Posterior vena cava (tissue), 2 donors: ENCODE results near the gene CFAP20. TPM values are rescaled to one million over a fixed set of nuclear protein-coding genes. Genes with fewer than 3 reads are reported as not detected.
"Not testable (repeated sequence)": the region's sequence is repeated elsewhere in the genome, so short reads cannot be mapped to it uniquely, and the experiment has no call there.

ENCODE experiments used
- DNase-seq: peaks from one replicate; pipeline ENCODE4 v3.0.0-alpha.2; 2020; ENCODE audit warnings: low spot score
- intact Hi-C, 2 donors: fragments of 100-400 bp; cut with DNase I; formaldehyde crosslinking; loops; one replicate each; pipeline versions ENCODE4 v1.14.1 to v1.14.2; 2022 to 2023
- total RNA-seq, 2 donors: library from RNA; stranded (reverse); fragmentation: NEBNext Ultra II Directional; extraction: Animal tissue kit (Norgen Biotek cat#: 25700); gene quantifications; one replicate each; pipeline ENCODE4 v1.2.1, GENCODE V29; 2021
- donor health status: DM: yes; HTN: yes; CAD: no.
- donor health status: DM: yes; HTN: yes; CAD: no.

CFAP20 gene
- total RNA-seq, 2 donors from 2014 or later, result 14.5 to 15.3 TPM

DNA sequence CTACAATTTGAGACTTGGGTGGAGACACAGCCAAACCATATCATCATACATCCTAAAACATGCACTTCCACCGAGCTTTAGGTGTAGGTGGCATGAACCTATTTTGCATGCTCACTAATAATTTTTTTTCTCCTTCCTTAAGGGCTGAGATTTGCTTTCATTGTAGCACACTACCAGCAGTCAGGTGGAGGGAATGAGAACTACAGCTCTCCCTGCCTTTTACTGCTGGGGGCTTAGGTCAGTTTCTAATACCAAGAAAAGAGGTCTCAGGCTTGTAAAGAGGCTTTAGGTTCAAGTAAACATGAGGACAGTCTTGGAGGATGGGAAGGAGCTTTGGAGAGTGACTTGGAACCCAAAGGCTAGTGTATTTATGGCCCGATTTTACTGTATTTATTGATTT is 22.0 kb downstream of the CFAP20 start:
- no peak for DNase-seq
- intact Hi-C loops, result no loop called here

DNA sequence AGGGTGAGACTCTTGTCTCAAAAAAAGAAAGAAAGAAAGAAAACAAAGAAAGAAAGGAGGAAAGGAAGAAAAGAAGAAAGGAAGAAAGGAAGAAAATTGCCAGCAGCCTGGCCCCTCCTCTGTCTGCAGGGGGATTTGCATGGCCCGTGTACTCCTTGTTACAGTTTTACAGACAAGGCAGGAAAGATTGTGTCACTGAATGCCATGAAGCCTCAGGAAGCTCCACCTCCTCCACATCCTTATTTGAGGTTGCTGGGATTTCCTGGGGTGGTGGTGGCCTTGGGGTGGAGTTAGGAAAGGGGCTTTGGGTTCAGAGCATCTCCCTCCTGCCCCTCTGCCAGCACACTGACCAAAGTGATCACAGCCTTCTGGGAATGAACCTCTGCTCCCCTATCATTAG is 23.6 kb downstream of the CFAP20 start:
- intact Hi-C loops, result no loop called here
- no peak for DNase-seq

DNA sequence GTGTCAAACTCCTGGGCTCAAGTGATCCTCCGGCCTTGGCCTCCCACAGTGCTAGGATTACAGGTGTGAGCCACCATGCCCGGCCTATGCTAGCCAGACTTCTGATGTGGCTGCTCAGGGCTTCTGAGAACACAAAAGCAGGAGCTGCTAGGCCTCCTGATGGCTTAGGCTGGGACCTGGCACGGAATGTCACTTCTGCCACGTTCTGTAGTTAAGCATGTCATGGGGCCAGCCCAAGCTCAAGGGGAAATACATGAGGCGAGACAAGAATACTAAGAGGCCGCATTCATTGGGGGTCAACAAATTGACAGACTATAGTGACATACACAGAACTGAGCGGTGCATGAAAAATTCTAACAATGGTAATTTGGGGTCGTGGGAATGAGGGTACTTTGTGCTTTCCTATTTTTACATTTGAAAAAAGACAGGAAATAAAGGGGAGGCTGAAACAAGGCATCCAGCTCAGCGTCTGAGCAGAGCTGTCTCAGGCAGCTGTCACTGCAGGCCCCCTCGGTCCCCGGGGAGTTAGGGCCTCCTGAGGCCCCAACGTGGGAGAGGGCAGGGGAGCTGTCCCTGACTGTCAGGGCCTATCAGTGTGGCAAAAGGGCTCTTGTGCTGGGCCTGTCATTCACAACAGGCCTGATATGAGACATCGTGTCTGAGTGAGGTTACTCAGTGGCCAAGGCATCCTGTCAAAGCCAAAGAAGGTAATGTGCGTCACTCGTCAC is 26.4 kb downstream of the CFAP20 start:
- DNase-seq, result no peak
- intact Hi-C loops, result no loop called here

DNA sequence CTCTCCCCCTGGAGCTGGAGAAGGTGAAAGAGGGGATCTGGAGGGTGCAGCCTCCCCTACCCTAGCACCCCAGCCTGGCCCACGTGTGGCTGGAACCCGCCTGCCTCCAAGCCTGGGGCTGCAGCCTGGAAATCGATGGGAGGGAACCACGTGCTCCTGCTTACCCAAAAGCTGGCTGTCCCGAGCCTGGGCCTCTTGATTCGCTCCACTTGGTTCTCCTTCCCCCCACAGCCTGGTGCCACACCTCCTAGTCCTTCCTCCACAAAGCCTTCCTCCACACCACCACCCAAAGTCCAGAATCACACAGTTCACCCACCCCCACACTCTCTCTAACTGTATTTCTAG is 29.3 kb downstream of the CFAP20 start:
- intact Hi-C loops, result no loop called here

DNA sequence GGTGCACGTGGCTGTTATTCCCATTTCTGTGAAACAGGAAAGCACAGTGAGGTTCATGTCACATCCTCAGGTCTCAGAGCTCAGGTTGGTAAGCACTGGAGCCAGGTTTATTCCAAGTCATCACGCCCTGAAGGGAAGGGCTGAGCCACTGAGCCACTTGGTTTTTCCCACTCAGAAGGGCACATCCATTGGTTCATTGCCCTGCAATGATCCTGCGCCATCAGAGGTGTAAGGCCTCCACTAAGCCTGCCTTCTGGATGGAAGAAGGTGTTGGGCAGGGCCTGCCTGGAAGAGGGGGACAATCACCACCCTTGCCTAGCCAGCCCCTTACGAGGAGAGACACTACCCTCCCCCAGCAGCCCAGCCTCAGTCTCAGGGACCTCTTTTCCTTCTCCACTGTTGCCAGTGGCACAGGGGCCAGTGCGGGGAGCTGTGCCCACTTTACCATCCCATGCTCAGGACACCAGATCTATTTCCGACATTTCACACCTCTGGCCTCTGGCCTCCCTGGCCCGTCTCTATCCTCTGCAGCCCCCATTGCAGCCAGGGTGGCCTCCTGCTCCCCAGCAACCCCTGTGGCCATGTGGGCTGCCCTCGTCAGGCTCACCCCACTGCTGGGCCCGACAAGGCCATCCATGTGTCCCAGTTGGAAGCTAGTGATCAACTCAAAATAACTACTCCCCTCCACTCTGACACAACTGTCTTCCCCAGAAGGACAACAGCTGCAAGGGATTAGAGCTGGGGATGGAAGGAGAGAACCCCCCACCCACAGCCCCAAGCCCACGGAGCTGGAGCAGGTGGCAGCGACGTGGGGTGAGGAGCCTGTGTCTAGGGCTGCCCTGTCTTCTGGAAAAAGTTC is 29.9 kb downstream of the CFAP20 start:
- DNase-seq, result no peak
- intact Hi-C loops, result no loop called here

More for the DNA sequence above, 29.3 kb downstream of the CFAP20 start:
- DNase-seq, result no peak

DNA sequence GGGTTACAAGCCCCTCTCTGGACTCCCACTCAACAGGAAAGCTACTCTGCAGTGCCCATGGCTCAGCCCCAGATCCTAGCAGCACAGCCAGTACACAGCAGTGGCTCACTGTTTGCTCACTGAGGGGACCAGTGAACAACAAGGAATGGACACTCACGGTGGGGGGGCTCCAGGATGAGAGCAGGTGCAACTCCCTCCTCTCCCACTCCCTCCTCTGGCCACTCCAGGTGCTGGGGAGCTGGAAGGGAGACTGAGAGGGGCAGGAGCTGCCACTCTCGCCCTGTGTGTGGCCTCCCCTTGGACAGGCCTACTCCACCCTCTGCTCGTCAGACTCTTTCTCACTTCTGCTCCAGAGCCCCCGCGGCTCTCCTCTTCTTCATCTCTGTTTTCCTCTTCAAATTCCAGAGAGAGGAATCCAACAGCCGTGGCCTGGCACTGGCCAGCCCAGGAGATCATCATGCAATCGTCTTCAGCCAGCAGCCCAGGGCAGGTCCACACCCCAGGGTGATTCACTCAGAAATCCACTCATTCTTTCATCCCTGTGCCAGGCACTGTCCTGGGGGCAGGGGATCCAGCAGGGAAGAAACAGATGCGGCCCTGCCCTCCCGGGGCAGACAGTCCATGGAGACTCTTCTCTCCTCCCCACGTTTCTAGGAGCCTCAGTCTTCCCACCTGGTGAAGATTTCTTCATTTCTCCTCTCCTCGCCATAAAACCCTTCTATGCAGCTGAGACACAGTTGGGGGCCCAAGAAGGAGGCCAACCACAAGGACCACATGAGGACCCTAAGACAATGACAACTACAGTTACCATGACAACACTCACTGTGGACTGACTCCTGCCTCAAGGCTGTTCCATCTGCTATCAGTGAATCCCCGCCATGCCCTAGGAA is 30.7 kb downstream of the CFAP20 start:
- peak; percentile 50 for DNase-seq
- intact Hi-C loops, result no loop called here

DNA sequence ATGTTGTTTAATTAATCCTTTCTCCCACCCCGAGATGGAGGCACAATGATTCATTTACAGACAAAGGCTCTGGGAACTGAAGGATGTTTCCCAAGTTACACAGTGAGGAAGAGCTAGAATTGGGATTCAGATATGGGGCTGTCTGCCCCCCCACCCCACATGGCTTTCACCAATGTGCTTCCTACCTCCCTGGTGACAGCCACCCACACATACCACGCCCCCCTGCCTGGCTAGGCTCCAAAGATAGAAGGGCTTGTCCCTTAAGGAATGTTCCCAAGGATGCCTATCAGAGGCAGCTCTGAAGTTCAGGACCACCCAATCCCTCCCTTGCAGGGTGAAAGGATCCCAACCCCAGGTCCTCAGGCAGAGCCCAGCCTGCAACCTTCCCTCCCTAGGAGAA is 32.9 kb downstream of the CFAP20 start:
- intact Hi-C loops, result no loop called here
- peak; percentile 43 for DNase-seq

DNA sequence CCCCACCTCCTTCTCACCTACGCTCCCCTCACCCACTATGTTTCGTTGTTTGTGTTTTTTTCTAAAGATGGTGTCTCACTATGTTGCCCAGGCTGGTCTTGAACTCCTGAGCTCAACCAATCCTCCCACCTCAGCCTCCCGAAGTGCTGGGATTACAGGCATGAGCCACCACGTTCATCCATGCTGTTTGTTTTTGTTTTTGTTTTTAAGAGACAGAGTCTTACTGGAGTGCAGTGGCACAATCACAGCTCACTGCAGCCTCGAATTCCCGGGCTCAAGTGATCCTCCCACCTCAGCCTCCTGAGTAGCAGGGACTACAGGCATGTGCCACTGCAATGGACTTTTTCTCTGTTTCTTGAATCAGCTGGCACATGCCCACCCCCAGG is 33.6 kb downstream of the CFAP20 start:
- intact Hi-C loops, result not testable (repeated sequence)
- DNase-seq, result peak; percentile 20

DNA sequence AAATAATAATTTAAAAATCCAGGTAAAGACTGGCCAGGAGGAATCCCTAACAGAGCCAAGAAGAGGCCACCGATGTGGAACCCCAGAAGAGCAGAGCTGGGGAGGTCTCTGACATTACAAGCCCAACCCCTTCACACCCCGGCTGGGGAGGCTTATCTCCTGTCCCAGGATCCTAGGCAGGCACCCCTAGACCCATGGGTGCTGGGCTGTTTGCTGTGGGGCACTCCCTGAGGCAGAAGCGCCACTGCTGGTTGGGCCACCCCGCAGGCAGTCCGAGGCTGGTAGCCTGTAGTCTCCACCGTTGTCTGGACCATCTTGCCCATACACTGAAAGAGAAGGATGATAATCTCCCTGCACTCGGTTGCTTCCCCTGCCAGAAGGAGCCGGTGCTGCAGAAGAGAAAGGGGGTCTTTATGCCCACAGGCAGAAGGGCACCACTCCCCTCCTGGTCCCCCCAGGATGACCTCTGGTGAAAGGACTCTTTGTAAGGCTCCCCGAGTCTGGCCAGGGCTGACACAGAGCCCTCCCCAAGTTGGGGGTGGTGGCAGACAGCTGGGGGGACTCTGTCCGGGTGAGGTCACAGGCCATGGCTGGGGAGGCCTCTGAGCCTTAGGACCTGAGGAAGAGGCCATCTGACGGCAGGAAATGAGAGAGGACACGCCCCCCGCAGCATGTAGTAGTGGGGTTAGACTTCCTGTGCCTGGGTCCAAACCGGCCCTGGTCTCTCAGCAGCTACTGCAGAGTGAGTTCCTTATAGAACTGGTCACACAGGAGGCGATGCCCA is 34.2 kb downstream of the CFAP20 start:
- intact Hi-C loops, result no loop called here
- peak; percentile 70 for DNase-seq

DNA sequence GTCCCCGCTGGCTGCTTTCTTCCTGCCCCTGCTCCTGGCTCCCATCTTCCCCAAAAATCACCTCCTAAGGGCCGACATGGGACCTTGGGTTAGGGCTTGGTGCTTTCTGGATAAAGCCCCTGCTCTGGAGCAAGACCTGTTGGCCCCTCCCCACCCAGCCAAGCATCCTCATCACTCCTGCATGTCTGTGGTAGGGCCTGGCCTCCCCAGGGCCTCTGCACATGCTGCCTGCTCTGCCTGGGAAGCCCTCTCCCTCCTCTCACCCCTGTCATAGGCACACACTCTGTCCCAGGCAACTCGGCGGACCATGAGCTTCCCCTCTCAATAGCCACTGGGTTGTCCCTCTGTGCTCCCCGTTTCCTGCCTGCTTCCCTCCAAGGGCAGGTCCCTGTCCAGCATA is 35.2 kb downstream of the CFAP20 start:
- intact Hi-C loops, result no loop called here
- peak; percentile 55 for DNase-seq

DNA sequence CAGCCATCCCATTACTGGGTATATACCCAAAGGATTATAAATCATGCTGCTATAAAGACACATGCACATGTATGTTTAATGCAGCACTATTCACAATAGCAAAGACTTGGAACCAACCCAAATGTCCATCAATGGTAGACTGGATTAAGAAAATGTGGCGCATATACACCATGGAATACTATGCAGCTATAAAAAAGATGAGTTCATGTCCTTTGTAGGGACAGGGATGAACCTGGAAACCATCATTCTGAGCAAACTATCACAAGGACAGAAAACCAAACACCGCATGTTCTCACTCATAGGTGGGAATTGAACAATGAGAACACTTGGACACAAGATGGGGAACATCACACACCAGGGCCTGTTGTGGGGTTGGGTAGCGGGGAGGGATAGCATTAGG is 38.8 kb downstream of the CFAP20 start:
- DNase-seq, result peak; percentile 19
- intact Hi-C loops, result not testable (repeated sequence)

DNA sequence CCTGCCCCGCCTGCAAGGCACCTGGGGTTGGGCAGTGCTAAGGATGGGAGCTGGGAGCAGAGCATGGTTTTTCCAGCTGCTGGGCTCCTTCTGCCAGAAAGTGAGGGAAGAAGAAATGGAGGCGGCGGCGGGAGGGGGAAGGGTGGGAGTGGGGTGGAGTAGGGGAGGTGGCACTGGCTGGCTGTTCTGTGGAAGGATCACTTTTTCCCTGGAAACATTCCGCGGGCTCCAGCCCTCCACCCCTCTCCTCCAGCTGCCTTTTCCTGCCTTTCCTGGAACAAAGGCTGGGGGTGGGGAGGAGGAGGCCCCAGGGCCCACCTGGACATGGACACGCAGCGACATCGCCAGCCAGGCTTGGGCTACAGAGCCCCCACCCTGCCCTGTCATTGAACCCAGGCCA is 41.1 kb downstream of the CFAP20 start:
- intact Hi-C loops, result no loop called here
- peak; percentile 57 for DNase-seq

DNA sequence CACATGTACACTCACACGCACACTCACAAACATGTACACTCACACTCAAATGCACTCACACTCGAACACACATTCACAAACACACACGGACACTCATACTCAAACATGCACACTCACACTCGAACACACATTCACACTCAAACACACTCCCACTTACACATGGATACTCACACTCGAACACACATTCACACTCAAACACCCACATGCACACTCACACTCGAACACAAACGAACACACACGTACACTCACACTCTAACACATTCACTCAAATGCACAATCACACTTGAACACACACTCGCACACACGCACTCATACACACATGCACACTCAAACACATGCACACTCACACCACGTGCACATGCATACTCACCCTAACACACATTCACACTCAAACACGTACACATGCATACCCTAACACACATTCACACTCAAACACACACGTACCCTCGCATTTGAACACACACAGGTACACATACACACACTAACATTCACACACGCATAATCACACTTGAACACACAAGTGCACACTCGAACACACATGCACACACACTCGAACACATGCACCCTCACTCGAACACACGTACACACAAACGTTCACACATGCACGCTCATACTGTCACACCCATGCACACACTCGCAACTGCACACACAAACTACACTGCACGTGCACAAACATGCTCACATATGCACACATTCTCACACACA is 41.8 kb downstream of the CFAP20 start:
- DNase-seq, result peak; percentile 31
- intact Hi-C loops, result no loop called here

DNA sequence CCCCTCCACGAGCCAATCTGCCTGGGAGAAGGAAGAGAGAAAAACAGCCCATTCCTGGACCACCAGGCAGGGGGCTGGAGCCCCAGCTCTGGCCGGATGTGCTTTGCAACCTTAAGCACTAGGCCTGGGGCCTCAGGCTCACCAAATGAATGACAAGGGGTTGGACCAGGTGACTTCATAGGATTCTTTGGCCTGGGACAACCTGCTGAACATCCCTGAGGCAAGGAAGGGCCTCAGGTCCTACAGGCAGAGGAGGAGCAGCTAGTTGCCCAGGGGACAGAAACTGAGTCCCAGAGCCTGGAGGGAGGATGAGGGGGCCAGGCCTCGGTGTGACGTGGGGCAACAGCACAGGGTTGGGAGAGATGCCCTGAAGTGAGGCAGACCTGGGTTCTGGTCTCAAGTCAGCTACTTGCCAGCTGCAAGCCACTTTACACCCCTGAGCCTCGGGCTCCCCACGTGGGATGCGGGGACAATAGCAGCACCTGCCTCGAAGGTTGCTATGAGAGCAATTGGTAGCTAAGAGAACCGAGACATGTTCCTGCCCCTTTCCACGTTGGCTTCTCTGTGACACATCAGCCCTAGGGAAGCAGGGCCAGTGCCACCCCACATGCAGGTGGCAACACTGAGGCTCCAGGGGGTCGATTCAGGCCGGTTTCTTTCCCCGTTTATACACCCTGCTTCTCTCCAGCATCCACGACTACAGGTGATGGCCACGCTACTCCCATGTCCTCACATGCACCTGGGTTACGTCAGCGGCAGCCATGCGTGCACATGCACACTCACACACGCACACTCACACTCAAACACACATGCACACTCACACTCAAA is 42.6 kb downstream of the CFAP20 start:
- intact Hi-C loops, result no loop called here
- DNase-seq, result peak; percentile 60

DNA sequence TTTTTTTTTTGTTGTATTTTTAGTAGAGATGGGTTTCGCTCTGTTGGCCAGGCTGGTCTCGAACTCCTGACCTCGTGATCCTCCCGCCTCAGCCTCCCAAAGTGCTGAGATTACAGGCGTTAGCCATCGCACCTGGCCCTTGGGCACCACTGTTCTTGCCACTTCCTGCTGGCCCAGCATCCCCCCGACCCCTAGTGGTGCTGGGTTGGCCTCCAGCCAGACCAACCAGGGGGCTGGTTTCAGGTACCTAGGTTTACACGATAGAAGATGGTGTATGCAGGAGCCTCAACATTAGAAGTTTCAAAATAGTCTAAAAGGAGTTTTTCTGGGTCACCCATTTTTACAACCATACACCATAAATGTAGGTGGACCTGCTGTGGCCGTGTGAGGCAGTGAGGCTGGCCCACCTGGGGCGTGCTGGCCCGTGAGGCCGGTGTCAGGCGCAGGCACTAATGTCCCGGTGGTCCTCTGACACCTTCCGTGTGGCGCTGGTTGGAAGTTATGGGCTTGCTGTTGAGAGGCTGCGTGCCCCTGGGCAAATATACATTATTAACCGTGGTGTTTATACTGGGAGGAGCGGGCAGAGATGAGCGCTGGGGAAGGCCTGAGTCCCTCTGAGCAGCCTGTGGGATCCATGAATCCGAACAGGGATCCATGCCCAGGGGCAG is 43.5 kb downstream of the CFAP20 start:
- intact Hi-C loops, result no loop called here
- peak; percentile 58 for DNase-seq

DNA sequence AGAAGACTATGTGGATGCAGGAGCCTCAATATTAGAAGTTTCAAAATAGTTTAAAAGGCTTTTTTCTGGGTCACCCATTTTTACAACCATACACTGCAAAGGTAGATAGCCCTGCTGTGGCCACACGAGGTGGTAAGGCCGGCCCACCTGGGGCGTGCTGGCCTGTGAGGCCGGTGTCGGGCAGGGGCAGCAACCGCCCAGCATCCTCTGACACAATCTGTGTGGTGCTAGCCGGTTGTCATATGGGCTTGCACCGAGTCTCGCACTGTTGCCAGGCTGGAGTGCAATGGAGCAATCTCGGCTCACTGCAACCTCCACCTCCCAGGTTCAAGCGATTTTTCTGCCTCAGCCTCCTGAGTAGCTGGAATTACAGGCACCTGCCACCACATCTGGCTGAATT is 44.0 kb downstream of the CFAP20 start:
- intact Hi-C loops, result no loop called here
- DNase-seq, result peak; percentile 31

DNA sequence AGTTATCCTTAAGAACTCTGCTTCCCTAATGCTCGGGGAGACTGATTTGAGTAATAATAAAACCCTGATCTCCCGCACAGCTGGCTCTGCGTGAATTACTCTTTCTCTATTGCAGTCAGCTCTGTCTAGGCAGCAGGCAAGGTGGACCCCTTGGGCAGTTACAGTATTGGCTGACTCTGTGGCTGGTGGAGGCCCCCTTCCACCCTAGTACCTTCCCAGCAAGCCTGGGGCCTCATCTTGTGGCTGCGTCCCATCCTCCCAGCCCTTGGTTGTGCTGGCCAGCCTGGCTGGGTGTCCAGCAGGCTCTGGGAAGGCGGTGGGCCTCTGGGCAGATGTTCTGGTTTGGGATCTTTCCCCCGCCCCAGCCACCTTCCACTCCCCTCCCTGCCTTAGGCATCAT is 44.5 kb downstream of the CFAP20 start:
- intact Hi-C loops, result no loop called here
- DNase-seq, result peak; percentile 40
